Transverse colon (tissue), 4 donors: ENCODE data around the gene ACP2.

Experiments
- EP300 ChIP-seq: sonication (generic); formaldehyde crosslinking; IDR thresholded peaks from one replicate; pipeline ENCODE4 v1.6.1; 2017; ENCODE audit warnings: antibody characterized with exemption, low read depth
- POLR2A ChIP-seq: fragments of 450-650 bp; IDR thresholded peaks from one replicate; pipeline ENCODE4 v1.6.1; 2016; ENCODE audit warnings: antibody characterized with exemption, mild to moderate bottlenecking, moderate library complexity
- POLR2AphosphoS5 ChIP-seq, 3 donors: sonication (generic); formaldehyde crosslinking; IDR thresholded peaks; one replicate each; pipeline ENCODE4 v1.6.1; 2016; ENCODE audit warnings: antibody characterized with exemption in 3 of 3
- TF ChIP-seq, protein P1 (sequence below), 5 experiments: fragments of 200-600 bp in 3 of 5; fragments of 450-650 bp in 2 of 5; sonication (generic) in 3 of 5; IDR thresholded peaks; 1 replicate in 2 of 5; 2 replicates in 3 of 5; pipeline ENCODE4 v1.5.1; 2016 to 2017; ENCODE audit warnings: antibody characterized with exemption in 5 of 5, inconsistent platforms in 3 of 5, mild to moderate bottlenecking in 2 of 5, moderate library complexity in 1 of 5

DNA sequence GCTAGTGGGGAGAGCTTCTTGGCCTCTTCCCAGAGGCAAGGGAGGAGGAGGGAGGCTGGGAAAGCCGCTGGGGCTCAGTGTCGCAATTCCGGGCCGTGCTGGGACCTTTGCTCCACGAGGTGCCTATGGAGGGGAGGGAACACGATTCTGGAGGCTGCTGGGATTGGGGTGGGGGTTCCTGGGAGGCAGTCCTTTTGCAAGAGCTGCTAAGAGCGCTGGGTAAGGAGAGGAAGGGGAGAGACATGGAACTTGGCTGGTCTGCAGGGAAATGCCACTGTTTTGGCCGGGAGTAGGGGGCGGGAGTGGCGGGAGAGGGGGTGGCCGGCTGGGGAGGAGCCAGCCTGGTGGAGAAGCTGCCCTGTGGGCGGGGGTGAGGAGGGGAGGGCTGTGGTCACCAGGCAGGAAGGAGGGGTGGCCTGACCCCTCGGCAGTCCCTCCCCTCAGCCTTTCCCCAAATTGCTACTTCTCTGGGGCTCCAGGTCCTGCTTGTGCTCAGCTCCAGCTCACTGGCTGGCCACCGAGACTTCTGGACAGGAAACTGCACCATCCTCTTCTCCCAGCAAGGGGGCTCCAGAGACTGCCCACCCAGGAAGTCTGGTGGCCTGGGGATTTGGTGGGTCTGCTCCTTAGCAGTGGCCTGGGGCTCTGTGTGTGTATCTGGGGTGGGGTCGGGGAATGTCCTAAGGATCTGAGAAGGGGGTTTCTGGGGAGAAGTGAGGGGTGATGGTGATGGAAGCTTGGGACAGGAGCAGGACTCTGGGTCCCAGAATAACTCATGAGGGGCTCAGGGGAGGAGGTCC, 9.1 kb upstream of the ACP2 start, which contains the start of gene NR1H3:
- TF ChIP-seq POLR2A (peak; percentile 24), POLR2AphosphoS5 (IDR thresholded peaks at IDR 0.05) (peak in 2 of 3 donors; percentile 32 to 54), EP300 (no peak)
- TF ChIP-seq, protein P1, sequence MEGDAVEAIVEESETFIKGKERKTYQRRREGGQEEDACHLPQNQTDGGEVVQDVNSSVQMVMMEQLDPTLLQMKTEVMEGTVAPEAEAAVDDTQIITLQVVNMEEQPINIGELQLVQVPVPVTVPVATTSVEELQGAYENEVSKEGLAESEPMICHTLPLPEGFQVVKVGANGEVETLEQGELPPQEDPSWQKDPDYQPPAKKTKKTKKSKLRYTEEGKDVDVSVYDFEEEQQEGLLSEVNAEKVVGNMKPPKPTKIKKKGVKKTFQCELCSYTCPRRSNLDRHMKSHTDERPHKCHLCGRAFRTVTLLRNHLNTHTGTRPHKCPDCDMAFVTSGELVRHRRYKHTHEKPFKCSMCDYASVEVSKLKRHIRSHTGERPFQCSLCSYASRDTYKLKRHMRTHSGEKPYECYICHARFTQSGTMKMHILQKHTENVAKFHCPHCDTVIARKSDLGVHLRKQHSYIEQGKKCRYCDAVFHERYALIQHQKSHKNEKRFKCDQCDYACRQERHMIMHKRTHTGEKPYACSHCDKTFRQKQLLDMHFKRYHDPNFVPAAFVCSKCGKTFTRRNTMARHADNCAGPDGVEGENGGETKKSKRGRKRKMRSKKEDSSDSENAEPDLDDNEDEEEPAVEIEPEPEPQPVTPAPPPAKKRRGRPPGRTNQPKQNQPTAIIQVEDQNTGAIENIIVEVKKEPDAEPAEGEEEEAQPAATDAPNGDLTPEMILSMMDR (IDR thresholded peaks at IDR 0.05), result peak; percentile 45 to 63 (median 60)
